LNCaP clone FGC (cell line): ENCODE measurements around the gene JUN.

Source experiments
- DNase-seq: peaks from one replicate; pipeline ENCODE4 v3.0.0-alpha.2; 2011; ENCODE audit warnings: low read depth
- H3K4me3 ChIP-seq: 2 replicates; pipeline ENCODE4 v1.5.1; 2011; ENCODE audit warnings: mild to moderate bottlenecking, low read depth, low read length, control low read depth
- TF ChIP-seq, protein P1 (sequence below): IDR thresholded peaks from 2 replicates; pipeline ENCODE4 v1.5.1; 2012; ENCODE audit warnings: mild to moderate bottlenecking; ENCODE audit not compliant: control insufficient read depth, insufficient read depth; ENCODE audit errors: extremely low read depth

Gene JUN

DNA sequence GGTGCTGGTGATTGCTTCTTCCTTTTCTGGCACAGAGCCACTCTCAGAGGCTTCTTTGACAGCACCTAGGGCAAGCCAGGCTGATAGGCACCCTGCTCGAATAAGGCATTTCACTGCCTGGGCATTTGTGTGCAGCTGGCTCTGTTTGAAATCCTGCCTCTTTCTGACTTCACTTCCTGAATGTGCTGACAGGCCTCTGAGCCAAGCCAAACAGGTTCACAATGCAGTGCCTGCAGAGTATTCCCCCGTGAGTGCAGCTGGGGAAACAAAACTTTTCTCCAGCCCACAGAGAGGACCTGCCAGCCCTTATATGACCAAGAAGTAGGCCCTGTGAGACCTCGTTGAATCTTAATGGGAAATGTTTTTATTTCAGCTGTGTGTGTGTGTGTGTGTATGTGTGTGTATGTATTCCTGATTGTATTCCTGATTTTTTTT lies 10.4 kb downstream of the JUN start:
- TF ChIP-seq, protein P1, sequence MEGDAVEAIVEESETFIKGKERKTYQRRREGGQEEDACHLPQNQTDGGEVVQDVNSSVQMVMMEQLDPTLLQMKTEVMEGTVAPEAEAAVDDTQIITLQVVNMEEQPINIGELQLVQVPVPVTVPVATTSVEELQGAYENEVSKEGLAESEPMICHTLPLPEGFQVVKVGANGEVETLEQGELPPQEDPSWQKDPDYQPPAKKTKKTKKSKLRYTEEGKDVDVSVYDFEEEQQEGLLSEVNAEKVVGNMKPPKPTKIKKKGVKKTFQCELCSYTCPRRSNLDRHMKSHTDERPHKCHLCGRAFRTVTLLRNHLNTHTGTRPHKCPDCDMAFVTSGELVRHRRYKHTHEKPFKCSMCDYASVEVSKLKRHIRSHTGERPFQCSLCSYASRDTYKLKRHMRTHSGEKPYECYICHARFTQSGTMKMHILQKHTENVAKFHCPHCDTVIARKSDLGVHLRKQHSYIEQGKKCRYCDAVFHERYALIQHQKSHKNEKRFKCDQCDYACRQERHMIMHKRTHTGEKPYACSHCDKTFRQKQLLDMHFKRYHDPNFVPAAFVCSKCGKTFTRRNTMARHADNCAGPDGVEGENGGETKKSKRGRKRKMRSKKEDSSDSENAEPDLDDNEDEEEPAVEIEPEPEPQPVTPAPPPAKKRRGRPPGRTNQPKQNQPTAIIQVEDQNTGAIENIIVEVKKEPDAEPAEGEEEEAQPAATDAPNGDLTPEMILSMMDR, result no peak
- H3K4me3 ChIP-seq, result no peak overlapping the region
- DNase-seq, result peak; percentile 80

- TF ChIP-seq, protein P1, result no peak
- no peak overlapping the region for H3K4me3 ChIP-seq
These were observed 14.0 kb downstream of the JUN start for GRCh38 chr1:58769809-58770320.

GRCh38 chr1:58768971-58769808 lies 14.7 kb downstream of the JUN start:
- DNase-seq, result no peak
- no peak overlapping the region for H3K4me3 ChIP-seq
- TF ChIP-seq, protein P1, result peak; percentile 86

More at GRCh38 chr1:58769809-58770320, 14.0 kb downstream of the JUN start:
- DNase-seq, result no peak

- no peak for DNase-seq
- TF ChIP-seq, protein P1, result no peak
- no peak overlapping the region for H3K4me3 ChIP-seq
These were observed 15.6 kb downstream of the JUN start for GRCh38 chr1:58768191-58768731.

GRCh38 chr1:58767143-58767542 lies 16.7 kb downstream of the JUN start:
- DNase-seq, result no peak
- no peak overlapping the region for H3K4me3 ChIP-seq
- TF ChIP-seq, protein P1, result no peak

DNA sequence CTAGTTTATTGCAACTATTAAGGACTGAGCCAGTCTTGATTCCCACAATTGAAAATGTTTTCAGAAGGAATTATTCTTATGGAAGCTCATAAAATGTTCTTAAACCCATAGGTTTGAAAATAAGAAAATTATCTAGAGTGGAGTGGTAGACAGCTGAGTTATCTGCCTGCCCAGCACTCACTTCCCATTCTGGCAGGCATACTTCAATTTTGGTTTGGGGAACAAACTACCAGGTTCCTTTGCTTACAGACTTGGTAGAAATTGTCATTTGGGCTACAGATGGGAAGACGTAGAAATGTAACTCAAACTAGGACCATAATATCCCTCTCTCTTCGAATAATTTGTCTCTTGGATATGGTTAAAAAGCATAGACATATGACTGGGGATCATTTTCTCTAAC lies 18.4 kb downstream of the JUN start:
- no peak overlapping the region for H3K4me3 ChIP-seq
- no peak for DNase-seq
- TF ChIP-seq, protein P1, result no peak
